Measurements from ENCODE around the gene EPHB3.
A peak's percentile ranks its signal among the peaks of the same experiment; 100 is the strongest.

The EPHB3 gene

DNA sequence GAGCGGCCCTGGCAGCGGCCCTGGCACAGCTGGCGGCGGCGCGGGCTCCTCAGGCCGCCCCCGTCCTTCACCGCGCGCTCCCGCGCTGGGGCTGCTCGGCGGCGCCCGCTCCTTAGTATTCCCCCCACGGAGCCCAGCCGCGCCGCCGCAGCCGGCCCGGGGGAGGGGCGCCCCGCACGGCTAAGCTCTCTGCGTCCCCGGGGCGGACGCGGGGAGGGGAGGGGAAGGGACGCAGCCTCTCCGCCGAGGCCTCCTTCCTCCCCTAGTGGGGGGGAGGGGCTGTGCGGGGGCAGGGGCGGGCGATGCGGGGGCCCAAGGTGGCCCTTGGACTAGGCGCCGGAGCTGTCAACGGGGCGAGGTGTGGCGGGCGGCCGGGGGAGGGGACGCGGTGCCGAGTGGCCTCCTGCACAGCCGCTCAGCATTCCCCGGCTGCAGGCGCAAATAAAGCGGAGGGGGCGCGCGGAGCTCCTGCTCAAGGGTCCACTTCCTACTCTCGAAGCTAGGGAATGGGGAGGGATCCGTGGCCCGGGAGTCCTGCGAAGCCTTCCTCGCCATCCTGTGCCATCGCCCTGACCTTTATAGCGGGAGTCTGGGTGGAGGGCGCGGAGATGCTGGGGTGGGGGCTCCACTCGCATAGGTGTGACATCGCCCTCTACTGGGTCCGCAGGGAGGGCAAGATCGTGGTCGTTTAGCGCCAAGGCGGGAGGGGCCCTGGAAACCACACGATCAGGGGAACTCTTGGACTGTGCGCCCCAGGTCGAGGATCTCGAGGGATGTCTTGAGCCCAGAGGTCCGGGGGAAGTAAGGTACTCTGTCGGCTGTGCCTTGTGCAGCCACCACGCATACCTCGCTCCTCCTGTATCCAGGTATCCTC is 22.2 kb downstream of the EPHB3 start:
- Histone ChIP-seq H3K27ac (ENCODE audit: low read depth, low read length, severe bottlenecking) (peak overlapping the region; percentile 36), H3K9me3 (ENCODE audit: control insufficient read depth, low read length) (no peaks in the 10 kb centered on the region), H3K36me3 (ENCODE audit: control insufficient read depth, insufficient read depth, low read length) (peaks cover 27% of the 10 kb centered on the region), H3K4me1 (ENCODE audit: control insufficient read depth, insufficient read depth, low read length, poor library complexity, severe bottlenecking) (peaks cover 31% of the 10 kb centered on the region), H3K4me3 (ENCODE audit: extremely low read depth, insufficient read depth, low read length, poor library complexity, severe bottlenecking) (peak overlapping the region; percentile 31)
- WGBS, 2 experiments (ENCODE audit: insufficient coverage in 2 of 2) = 2 to 3% methylated on average over 37 to 39 of the region's 80 CpGs

DNA sequence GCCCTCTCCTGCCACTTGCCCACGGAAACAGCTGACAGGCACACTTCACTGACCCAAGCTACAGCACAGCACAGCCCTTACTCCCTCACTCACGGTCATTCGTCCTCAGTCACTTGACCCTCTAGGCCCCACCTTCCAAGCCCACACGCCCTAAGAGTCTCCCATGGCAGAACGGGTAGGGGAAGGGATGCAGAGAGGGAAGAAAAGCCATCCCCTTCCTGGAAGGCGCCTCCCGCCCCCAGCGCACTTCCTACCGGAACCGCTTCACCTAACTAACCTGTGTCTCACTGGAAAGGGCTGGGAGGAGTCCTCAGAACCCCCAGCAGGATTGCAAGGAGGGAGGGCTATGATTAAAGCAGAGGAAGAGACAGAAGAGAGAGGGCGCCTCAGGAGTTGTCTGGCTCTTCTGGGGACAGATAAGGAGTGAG is 22.9 kb downstream of the EPHB3 start:
- Histone ChIP-seq H3K36me3 (ENCODE audit: control insufficient read depth, insufficient read depth, low read length) (peaks cover 24% of the 10 kb centered on the region), H3K9me3 (ENCODE audit: control insufficient read depth, low read length) (no peaks in the 10 kb centered on the region), H3K4me1 (ENCODE audit: control insufficient read depth, insufficient read depth, low read length, poor library complexity, severe bottlenecking) (peaks cover 28% of the 10 kb centered on the region), H3K4me3 (ENCODE audit: extremely low read depth, insufficient read depth, low read length, poor library complexity, severe bottlenecking) (no peak overlapping the region), H3K27ac (ENCODE audit: low read depth, low read length, severe bottlenecking) (no peak overlapping the region)
- 9 to 21% methylated on average over 2 of the region's 11 CpGs for WGBS, 2 experiments (ENCODE audit: insufficient coverage in 2 of 2)

DNA sequence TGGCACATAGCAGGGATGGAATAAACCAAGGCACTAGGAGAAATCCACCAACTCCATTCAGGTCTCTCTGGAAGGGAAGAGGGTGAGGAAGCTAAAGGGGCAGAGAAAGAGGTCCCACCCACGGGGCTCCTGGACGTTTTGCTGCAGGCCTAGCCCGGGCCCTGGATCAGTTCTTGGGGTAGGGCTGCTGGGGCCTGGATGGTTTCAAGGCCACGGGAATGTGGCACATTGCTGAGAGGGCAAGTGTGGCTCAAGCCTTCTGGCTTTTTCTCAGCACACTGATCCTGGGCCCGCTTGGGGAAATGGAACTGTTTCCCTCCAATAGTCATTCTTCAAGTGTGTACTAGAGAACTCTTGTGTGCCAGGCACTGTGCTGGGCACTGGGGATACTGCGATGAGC is 24.0 kb downstream of the EPHB3 start:
- 73 to 87% methylated on average over 3 to 5 of the region's 6 CpGs for WGBS, 2 experiments (ENCODE audit: insufficient coverage in 2 of 2)

DNA sequence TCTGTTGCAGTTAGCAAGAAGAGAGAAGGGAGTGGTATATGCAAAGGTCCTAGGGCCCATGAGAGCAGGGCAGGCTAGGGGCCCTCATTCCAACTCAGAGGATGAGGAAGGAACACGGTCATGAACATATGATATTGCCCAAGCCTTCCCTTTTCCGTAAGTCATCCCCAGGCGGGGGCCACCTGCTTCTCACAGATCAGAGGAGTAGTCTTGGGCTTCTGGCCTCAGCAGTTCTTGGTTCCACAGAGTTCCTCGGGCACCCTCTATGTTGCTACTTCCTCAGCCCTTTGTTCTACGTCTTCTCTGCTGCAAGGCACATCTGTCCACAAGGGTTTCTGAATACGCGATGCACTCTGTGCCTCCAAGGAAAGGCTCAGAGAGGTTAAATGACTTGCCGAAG is 25.3 kb downstream of the EPHB3 start:
- H3K9me3 ChIP-seq (ENCODE audit: control insufficient read depth, low read length) = no peaks in the 10 kb centered on the region
- H3K36me3 ChIP-seq (ENCODE audit: control insufficient read depth, insufficient read depth, low read length) = peaks cover under 1% of the 10 kb centered on the region
- H3K27ac ChIP-seq (ENCODE audit: low read depth, low read length, severe bottlenecking) = no peak overlapping the region
- H3K4me1 ChIP-seq (ENCODE audit: control insufficient read depth, insufficient read depth, low read length, poor library complexity, severe bottlenecking) = peaks cover 36% of the 10 kb centered on the region
- no peak overlapping the region for H3K4me3 ChIP-seq (ENCODE audit: extremely low read depth, insufficient read depth, low read length, poor library complexity, severe bottlenecking)
- 94 to 99% methylated on average over 7 to 8 of the region's 8 CpGs for WGBS, 2 experiments (ENCODE audit: insufficient coverage in 2 of 2)

More for the DNA sequence above, 24.0 kb downstream of the EPHB3 start:
- Histone ChIP-seq H3K4me1 (ENCODE audit: control insufficient read depth, insufficient read depth, low read length, poor library complexity, severe bottlenecking) (peaks cover 32% of the 10 kb centered on the region), H3K36me3 (ENCODE audit: control insufficient read depth, insufficient read depth, low read length) (peaks cover 13% of the 10 kb centered on the region), H3K9me3 (ENCODE audit: control insufficient read depth, low read length) (no peaks in the 10 kb centered on the region), H3K4me3 (ENCODE audit: extremely low read depth, insufficient read depth, low read length, poor library complexity, severe bottlenecking) (no peak overlapping the region), H3K27ac (ENCODE audit: low read depth, low read length, severe bottlenecking) (no peak overlapping the region)

DNA sequence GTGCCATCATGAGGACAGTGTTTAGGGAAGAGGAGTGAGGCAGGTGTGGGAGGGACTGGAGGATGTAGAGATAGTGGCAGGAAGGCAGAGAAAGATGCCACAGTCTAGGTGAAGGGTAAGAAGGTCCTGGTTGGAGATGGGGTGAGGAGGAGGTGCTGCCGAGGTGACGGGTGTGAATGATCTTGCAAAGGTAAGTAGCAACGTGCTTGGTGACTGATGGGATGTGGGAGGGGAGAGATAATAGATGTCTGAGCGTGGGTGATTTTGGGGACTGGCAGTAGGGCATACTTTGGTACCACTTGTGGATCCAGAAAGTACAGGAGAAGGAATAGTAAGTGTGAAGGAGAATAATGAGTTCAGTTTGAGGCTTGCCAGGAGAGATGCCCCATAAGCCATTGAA is 27.2 kb downstream of the EPHB3 start:
- Histone ChIP-seq H3K4me3 (ENCODE audit: extremely low read depth, insufficient read depth, low read length, poor library complexity, severe bottlenecking) (no peak overlapping the region), H3K27ac (ENCODE audit: low read depth, low read length, severe bottlenecking) (no peak overlapping the region), H3K4me1 (ENCODE audit: control insufficient read depth, insufficient read depth, low read length, poor library complexity, severe bottlenecking) (peaks cover 39% of the 10 kb centered on the region), H3K9me3 (ENCODE audit: control insufficient read depth, low read length) (no peaks in the 10 kb centered on the region), H3K36me3 (ENCODE audit: control insufficient read depth, insufficient read depth, low read length) (no peaks in the 10 kb centered on the region)
- WGBS, 2 experiments (ENCODE audit: insufficient coverage in 2 of 2) = 87 to 90% methylated on average over 4 of the region's 4 CpGs

DNA sequence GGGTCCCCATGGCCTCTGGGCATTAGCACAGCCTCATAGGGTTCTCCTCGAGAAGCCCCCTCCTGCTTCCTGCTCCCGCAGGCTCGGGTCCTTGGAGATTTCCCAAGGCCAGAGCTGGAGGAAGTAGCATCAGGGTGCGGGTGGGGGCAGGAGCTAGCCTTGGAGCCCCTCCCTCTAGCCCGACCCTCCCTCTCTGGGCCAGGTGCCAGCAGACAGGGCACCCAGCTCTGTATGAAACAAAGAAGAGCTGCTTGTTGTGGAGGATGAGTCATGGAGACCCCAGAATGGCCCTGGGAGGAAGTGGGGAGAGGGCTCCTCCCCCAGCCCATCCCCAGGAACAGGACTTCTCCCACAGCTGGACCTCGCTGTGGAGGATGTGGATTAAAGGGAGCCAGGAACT is 29.2 kb downstream of the EPHB3 start:
- no peak overlapping the region for H3K4me3 ChIP-seq (ENCODE audit: extremely low read depth, insufficient read depth, low read length, poor library complexity, severe bottlenecking)
- peaks cover 39% of the 10 kb centered on the region for H3K4me1 ChIP-seq (ENCODE audit: control insufficient read depth, insufficient read depth, low read length, poor library complexity, severe bottlenecking)
- WGBS, 2 experiments (ENCODE audit: insufficient coverage in 2 of 2) = 53 to 60% methylated on average over 3 to 4 of the region's 6 CpGs
- no peaks in the 10 kb centered on the region for H3K36me3 ChIP-seq (ENCODE audit: control insufficient read depth, insufficient read depth, low read length)
- H3K9me3 ChIP-seq (ENCODE audit: control insufficient read depth, low read length) = no peaks in the 10 kb centered on the region
- H3K27ac ChIP-seq (ENCODE audit: low read depth, low read length, severe bottlenecking) = no peak overlapping the region

DNA sequence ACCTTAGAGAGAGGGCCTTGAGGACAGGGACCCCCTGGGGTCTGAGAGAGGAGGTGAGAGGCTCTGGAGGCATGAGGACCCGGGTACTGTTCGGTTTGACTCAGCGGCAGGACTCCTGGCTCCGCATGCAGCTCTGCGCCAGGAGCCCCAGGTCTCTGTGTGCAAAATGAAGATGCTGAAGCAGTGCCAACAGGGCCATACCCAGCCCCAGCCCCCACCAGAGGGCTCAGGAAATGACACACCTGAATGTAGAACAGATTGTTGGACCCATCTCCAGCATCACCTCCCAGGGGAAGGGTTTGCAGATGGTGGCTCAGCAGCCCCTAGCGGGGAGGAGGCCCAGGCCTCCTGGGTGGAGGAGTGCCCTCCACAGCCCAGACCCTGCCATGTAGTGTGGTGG is 30.2 kb downstream of the EPHB3 start:
- 94 to 98% methylated on average over 5 of the region's 6 CpGs for WGBS, 2 experiments (ENCODE audit: insufficient coverage in 2 of 2)

DNA sequence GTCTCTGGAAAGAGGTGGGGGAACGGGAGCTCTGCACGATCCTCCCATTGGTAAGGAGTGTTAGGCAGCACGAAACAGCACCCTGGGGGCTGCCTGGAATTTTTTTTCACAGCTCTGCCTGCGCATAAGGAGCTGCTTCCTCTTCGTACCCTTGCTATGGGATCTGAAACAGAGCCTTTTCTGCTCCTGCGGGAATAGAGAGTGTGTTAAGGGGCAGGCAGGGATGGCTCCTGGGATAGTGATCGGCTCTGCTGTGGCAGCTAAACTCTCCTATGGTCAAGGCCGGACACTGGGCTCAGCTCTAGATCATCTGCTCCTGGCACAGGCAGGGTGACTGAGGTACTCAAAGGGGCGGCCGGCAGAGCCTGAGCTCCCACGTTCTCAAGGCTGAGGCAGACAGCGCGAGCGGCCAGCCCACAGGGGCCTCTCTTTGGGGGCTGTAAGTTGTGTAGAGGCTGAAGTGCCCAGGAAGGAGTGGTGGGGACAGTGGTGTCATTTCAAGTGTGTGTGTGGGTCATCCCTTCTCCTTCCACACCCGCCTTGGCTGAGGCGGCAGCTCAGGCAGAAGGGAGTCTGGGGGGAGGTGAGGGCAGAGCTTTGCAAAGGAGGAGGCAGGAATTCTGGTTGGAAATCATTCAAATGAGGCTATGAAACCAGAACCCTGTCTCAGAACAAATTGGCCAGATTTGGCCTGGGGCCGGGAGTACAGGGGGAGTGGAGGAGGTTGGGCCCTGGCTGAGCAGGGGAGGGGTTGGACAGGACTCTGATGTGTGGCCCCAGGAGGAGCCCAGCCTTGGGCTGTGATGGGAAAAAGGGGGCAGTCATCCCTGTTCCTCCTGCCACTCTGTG is 31.0 kb downstream of the EPHB3 start:
- 35 to 40% methylated on average over 7 to 12 of the region's 17 CpGs for WGBS, 2 experiments (ENCODE audit: insufficient coverage in 2 of 2)
- H3K36me3 ChIP-seq (ENCODE audit: control insufficient read depth, insufficient read depth, low read length) = no peaks in the 10 kb centered on the region
- H3K27ac ChIP-seq (ENCODE audit: low read depth, low read length, severe bottlenecking) = peak overlapping the region; percentile 66
- H3K9me3 ChIP-seq (ENCODE audit: control insufficient read depth, low read length) = no peaks in the 10 kb centered on the region
- no peak overlapping the region for H3K4me3 ChIP-seq (ENCODE audit: extremely low read depth, insufficient read depth, low read length, poor library complexity, severe bottlenecking)
- peaks cover 39% of the 10 kb centered on the region for H3K4me1 ChIP-seq (ENCODE audit: control insufficient read depth, insufficient read depth, low read length, poor library complexity, severe bottlenecking)

More for the DNA sequence above, 30.2 kb downstream of the EPHB3 start:
- peak overlapping the region; percentile 66 for H3K27ac ChIP-seq (ENCODE audit: low read depth, low read length, severe bottlenecking)
- H3K36me3 ChIP-seq (ENCODE audit: control insufficient read depth, insufficient read depth, low read length) = no peaks in the 10 kb centered on the region
- H3K4me1 ChIP-seq (ENCODE audit: control insufficient read depth, insufficient read depth, low read length, poor library complexity, severe bottlenecking) = peaks cover 39% of the 10 kb centered on the region
- H3K9me3 ChIP-seq (ENCODE audit: control insufficient read depth, low read length) = no peaks in the 10 kb centered on the region
- H3K4me3 ChIP-seq (ENCODE audit: extremely low read depth, insufficient read depth, low read length, poor library complexity, severe bottlenecking) = no peak overlapping the region

DNA sequence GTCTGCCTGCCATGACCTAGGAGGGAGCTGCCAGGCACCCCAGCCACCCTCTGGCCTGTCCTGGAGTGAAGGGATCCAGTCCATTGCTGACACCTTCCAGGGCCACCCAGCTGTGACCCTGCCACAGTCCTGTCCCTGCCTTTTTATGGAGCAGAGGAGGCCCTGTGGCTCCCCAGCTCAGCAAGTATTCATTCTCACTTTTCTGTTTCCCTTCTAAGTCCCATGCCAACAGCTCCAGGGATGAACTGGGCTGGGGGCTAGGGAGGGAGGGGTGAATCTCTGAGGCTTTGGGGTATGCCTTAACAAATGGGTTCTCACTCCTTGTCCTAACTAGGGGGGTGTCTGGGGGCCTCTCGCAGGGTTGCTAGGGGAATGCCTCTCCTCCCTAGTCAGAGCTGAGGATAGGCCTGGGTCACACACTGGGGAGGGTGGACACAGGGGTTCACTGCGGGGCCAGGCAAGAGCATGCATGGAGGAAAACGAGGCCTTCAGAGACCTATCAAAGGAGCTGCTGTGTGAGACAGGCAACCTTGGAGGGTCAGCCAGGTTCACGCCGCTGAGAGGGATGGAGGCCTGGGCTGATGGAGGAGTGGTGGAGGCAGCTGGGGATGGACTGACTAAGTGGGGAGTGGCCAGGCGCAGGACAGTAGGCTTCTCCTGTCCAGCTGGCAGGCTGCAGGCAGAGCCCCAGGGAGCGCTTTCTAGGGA is 31.8 kb downstream of the EPHB3 start:
- WGBS, 2 experiments (ENCODE audit: insufficient coverage in 2 of 2) = 69 to 76% methylated on average over 7 of the region's 7 CpGs

DNA sequence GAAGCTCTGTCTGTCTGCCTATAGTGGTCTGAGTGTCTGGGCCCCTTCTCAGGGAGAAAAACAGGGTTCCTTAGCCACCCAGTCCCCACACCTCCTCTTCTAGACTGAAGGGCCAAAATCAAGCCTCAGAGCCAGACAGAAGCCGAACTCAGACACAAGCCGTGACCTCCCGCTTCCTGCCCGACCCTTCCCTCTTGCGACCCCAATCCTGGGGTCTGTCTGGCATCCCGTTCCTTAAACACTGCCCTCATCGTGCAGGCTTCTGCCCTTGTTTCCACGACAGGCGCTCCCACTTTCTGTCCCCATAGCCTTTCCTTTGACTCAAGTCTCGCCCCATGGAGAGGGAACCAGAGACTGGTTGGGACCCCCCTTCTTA is 32.3 kb downstream of the EPHB3 start:
- Histone ChIP-seq H3K36me3 (ENCODE audit: control insufficient read depth, insufficient read depth, low read length) (no peaks in the 10 kb centered on the region), H3K4me3 (ENCODE audit: extremely low read depth, insufficient read depth, low read length, poor library complexity, severe bottlenecking) (no peak overlapping the region), H3K27ac (ENCODE audit: low read depth, low read length, severe bottlenecking) (peak overlapping the region; percentile 13), H3K4me1 (ENCODE audit: control insufficient read depth, insufficient read depth, low read length, poor library complexity, severe bottlenecking) (peaks cover 39% of the 10 kb centered on the region), H3K9me3 (ENCODE audit: control insufficient read depth, low read length) (no peaks in the 10 kb centered on the region)
- 79 to 84% methylated on average over 9 to 10 of the region's 10 CpGs for whole genome bisulfite sequencing, 2 experiments (ENCODE audit: insufficient coverage in 2 of 2)

More for the DNA sequence above, 31.8 kb downstream of the EPHB3 start:
- H3K27ac ChIP-seq (ENCODE audit: low read depth, low read length, severe bottlenecking) = peak overlapping the region; percentile 66
- H3K4me3 ChIP-seq (ENCODE audit: extremely low read depth, insufficient read depth, low read length, poor library complexity, severe bottlenecking) = no peak overlapping the region
- peaks cover 39% of the 10 kb centered on the region for H3K4me1 ChIP-seq (ENCODE audit: control insufficient read depth, insufficient read depth, low read length, poor library complexity, severe bottlenecking)
- H3K36me3 ChIP-seq (ENCODE audit: control insufficient read depth, insufficient read depth, low read length) = no peaks in the 10 kb centered on the region
- H3K9me3 ChIP-seq (ENCODE audit: control insufficient read depth, low read length) = no peaks in the 10 kb centered on the region

Measured in mesodermal cell (in vitro differentiated cells).